Thyroid gland (tissue), 4 donors: Measurements from ENCODE around the gene LIX1. TPM values are rescaled to one million over a fixed set of nuclear protein-coding genes. Genes with fewer than 3 reads are reported as not detected.

Source experiments
- DNase-seq, 2 donors: peaks; one replicate each; pipeline ENCODE4 v3.0.0-alpha.2; 2019
- H3K27ac ChIP-seq, 3 donors: fragments of 200-600 bp; sonication (generic); 1 replicate in 2 of 3; 2 replicates in 1 of 3; pipeline ENCODE4 v1.5.1; 2016 to 2019; ENCODE audit warnings: mild to moderate bottlenecking in 1 of 3, moderate library complexity in 1 of 3
- H3K27me3 ChIP-seq: fragments of 200-600 bp; sonication (generic); one replicate; pipeline ENCODE4 v1.5.1; 2019
- H3K36me3 ChIP-seq, 2 donors: fragments of 200-600 bp; sonication (generic); one replicate each; pipeline ENCODE4 v1.5.1; 2016 to 2019
- H3K4me1 ChIP-seq, 2 donors: fragments of 200-600 bp; sonication (generic); one replicate each; pipeline ENCODE4 v1.5.1; 2017 to 2019
- H3K4me3 ChIP-seq, 3 donors: fragments of 200-600 bp; sonication (generic); replicated peaks in 1 of 3; 1 replicate in 2 of 3; 2 replicates in 1 of 3; pipeline ENCODE4 v1.5.1; 2016; ENCODE audit warnings: mild to moderate bottlenecking in 1 of 3
- H3K9me3 ChIP-seq: fragments of 200-600 bp; sonication (generic); one replicate; pipeline ENCODE4 v1.5.1; 2017
- POLR2A ChIP-seq, 2 donors: fragments of 450-650 bp; IDR thresholded peaks; one replicate each; pipeline ENCODE4 v1.6.1; 2017; ENCODE audit warnings: antibody characterized with exemption in 2 of 2, mild to moderate bottlenecking in 2 of 2, moderate library complexity in 1 of 2
- WGBS, 2 donors: methylation state at CpG; one replicate each; pipeline ENCODE4 v1.1.5; 2017; 5-methylcytosine and 5-hydroxymethylcytosine counted together
- intact Hi-C: fragments of 100-400 bp; cut with DNase I; formaldehyde crosslinking; loops from one replicate; pipeline ENCODE4 v1.15.1; 2023
- total RNA-seq, 4 donors: library from RNA; depleted of rRNA; stranded (reverse); fragments of >200 nt; gene quantifications; one replicate each; pipeline ENCODE4 v1.2.3, GENCODE V29; 2016
- TF ChIP-seq, protein P1 (sequence below), 6 experiments: fragments of 200-600 bp in 3 of 6; fragments of 450-650 bp in 3 of 6; sonication (generic) in 3 of 6; IDR thresholded peaks; one replicate each; pipeline ENCODE4 v1.5.1; 2016 to 2019; ENCODE audit warnings: antibody characterized with exemption in 6 of 6, mild to moderate bottlenecking in 2 of 6, inconsistent platforms in 1 of 6, moderate library complexity in 1 of 6

The LIX1 gene
- total RNA-seq, 4 donors from 2014 or later: 0.89 to 5.5 (median 1.7) TPM

- DNase-seq: peak; percentile 60 to 64
- Histone ChIP-seq H3K4me1 (no peaks in the 10 kb centered on the region), H3K36me3 (peaks cover 0 to 20% of the 10 kb centered on the region in 2 donors), H3K9me3 (no peaks in the 10 kb centered on the region), H3K4me3 (no peak overlapping the region), H3K27ac (no peak overlapping the region), H3K27me3 (no peaks in the 10 kb centered on the region)
- intact Hi-C loops: loop anchor here (5.0 kb wide), 1 partner anchor 410 kb away; no protein-coding TSS in a partner anchor
- 27 to 28% methylated on average over 4 of the region's 4 CpGs for WGBS, 2 donors
- no peak for TF ChIP-seq POLR2A (IDR thresholded peaks at IDR 0.05)
- TF ChIP-seq, protein P1, sequence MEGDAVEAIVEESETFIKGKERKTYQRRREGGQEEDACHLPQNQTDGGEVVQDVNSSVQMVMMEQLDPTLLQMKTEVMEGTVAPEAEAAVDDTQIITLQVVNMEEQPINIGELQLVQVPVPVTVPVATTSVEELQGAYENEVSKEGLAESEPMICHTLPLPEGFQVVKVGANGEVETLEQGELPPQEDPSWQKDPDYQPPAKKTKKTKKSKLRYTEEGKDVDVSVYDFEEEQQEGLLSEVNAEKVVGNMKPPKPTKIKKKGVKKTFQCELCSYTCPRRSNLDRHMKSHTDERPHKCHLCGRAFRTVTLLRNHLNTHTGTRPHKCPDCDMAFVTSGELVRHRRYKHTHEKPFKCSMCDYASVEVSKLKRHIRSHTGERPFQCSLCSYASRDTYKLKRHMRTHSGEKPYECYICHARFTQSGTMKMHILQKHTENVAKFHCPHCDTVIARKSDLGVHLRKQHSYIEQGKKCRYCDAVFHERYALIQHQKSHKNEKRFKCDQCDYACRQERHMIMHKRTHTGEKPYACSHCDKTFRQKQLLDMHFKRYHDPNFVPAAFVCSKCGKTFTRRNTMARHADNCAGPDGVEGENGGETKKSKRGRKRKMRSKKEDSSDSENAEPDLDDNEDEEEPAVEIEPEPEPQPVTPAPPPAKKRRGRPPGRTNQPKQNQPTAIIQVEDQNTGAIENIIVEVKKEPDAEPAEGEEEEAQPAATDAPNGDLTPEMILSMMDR (IDR thresholded peaks at IDR 0.05): peak; percentile 44 to 87 (median 82)
These were observed 19.6 kb upstream of the LIX1 start for GRCh38 chr5:97162045-97162444.

GRCh38 chr5:97157689-97158088 lies 15.3 kb upstream of the LIX1 start:
- no peak for TF ChIP-seq POLR2A (IDR thresholded peaks at IDR 0.05)
- TF ChIP-seq, protein P1 (IDR thresholded peaks at IDR 0.05): no peak
- H3K27me3 ChIP-seq: no peaks in the 10 kb centered on the region
- no peaks in the 10 kb centered on the region for H3K4me1 ChIP-seq
- peaks cover 0 to 5% of the 10 kb centered on the region in 2 donors for H3K36me3 ChIP-seq
- H3K4me3 ChIP-seq: no peak overlapping the region
- WGBS, 2 donors: 98 to 99% methylated on average over 2 of the region's 2 CpGs
- no peak overlapping the region for H3K27ac ChIP-seq
- intact Hi-C loops: loop anchor here (5.0 kb wide), 2 partner anchors 285 to 390 kb away; no protein-coding TSS in a partner anchor
- DNase-seq: no peak
- H3K9me3 ChIP-seq: no peaks in the 10 kb centered on the region

- intact Hi-C loops: no loop called here
- TF ChIP-seq, protein P1 (IDR thresholded peaks at IDR 0.05): no peak
- TF ChIP-seq POLR2A (IDR thresholded peaks at IDR 0.05): no peak
- DNase-seq: no peak
These were observed 9.0 kb upstream of the LIX1 start for GRCh38 chr5:97151370-97151769.

GRCh38 chr5:97150401-97150800 lies 8.0 kb upstream of the LIX1 start:
- Histone ChIP-seq H3K36me3 (no peaks in the 10 kb centered on the region), H3K27me3 (no peaks in the 10 kb centered on the region), H3K4me1 (no peaks in the 10 kb centered on the region), H3K9me3 (no peaks in the 10 kb centered on the region), H3K4me3 (no peak overlapping the region), H3K27ac (no peak overlapping the region)
- no peak for TF ChIP-seq POLR2A (IDR thresholded peaks at IDR 0.05)
- TF ChIP-seq, protein P1 (IDR thresholded peaks at IDR 0.05): no peak
- no peak for DNase-seq
- 66 to 77% methylated on average over 1 of the region's 1 CpG for WGBS, 2 donors
- intact Hi-C loops: no loop called here

More at GRCh38 chr5:97151370-97151769, 9.0 kb upstream of the LIX1 start:
- H3K27me3 ChIP-seq: no peaks in the 10 kb centered on the region
- no peak overlapping the region for H3K4me3 ChIP-seq
- no peak overlapping the region for H3K27ac ChIP-seq
- WGBS, 2 donors: 77 to 87% methylated on average over 3 of the region's 3 CpGs
- H3K36me3 ChIP-seq: no peaks in the 10 kb centered on the region
- H3K9me3 ChIP-seq: no peaks in the 10 kb centered on the region
- H3K4me1 ChIP-seq: no peaks in the 10 kb centered on the region

- no peak for DNase-seq
- TF ChIP-seq POLR2A (IDR thresholded peaks at IDR 0.05): no peak
- TF ChIP-seq, protein P1 (IDR thresholded peaks at IDR 0.05): no peak
- H3K27ac ChIP-seq: no peak overlapping the region
- WGBS, 2 donors: 92% methylated on average over 2 of the region's 2 CpGs
- intact Hi-C loops: no loop called here
- no peaks in the 10 kb centered on the region for H3K27me3 ChIP-seq
- H3K4me1 ChIP-seq: no peaks in the 10 kb centered on the region
- no peak overlapping the region for H3K4me3 ChIP-seq
- H3K36me3 ChIP-seq: no peaks in the 10 kb centered on the region
- H3K9me3 ChIP-seq: no peaks in the 10 kb centered on the region
These were observed 7.3 kb upstream of the LIX1 start for GRCh38 chr5:97149709-97150108.
